NT2/D1 (cell line): Measurements from ENCODE around the gene GPR146.

Source experiments
- DNase-seq: peaks from one replicate; pipeline ENCODE4 v3.0.0-alpha.2; 2011; ENCODE audit warnings: low read depth, low spot score
- H3K27me3 ChIP-seq: 2 replicates; pipeline ENCODE4 v1.6.0; 2011; ENCODE audit warnings: mild to moderate bottlenecking; ENCODE audit not compliant: insufficient read length, insufficient read depth
- H3K36me3 ChIP-seq: 2 replicates; pipeline ENCODE4 v1.6.1; 2011; ENCODE audit warnings: mild to moderate bottlenecking, low read length, mixed read lengths; ENCODE audit not compliant: insufficient read depth, insufficient read length
- H3K4me1 ChIP-seq: 2 replicates; pipeline ENCODE4 v1.5.1; 2011; ENCODE audit not compliant: insufficient read depth, insufficient read length
- H3K4me3 ChIP-seq: 2 replicates; pipeline ENCODE4 v1.5.1; 2011; ENCODE audit warnings: low read depth; ENCODE audit not compliant: insufficient read length
- H3K9ac ChIP-seq: 2 replicates; pipeline ENCODE4 v1.6.0; 2011; ENCODE audit warnings: low read depth; ENCODE audit not compliant: insufficient read length
- H3K9me3 ChIP-seq: 2 replicates; pipeline ENCODE4 v1.5.1; 2011; ENCODE audit warnings: mild to moderate bottlenecking, low read length; ENCODE audit not compliant: insufficient read depth
- SUZ12 ChIP-seq: IDR thresholded peaks from 2 replicates; pipeline ENCODE4 v1.6.1; 2011; ENCODE audit not compliant: insufficient read length, insufficient read depth; ENCODE audit errors: extremely low read depth
- YY1 ChIP-seq: IDR thresholded peaks from 2 replicates; pipeline ENCODE4 v1.6.1; 2011; ENCODE audit not compliant: insufficient read length, insufficient read depth
- ZNF274 ChIP-seq: IDR thresholded peaks from 2 replicates; pipeline ENCODE4 v1.6.1; 2011; ENCODE audit warnings: mild to moderate bottlenecking, low read depth, low read length

Gene GPR146

DNA sequence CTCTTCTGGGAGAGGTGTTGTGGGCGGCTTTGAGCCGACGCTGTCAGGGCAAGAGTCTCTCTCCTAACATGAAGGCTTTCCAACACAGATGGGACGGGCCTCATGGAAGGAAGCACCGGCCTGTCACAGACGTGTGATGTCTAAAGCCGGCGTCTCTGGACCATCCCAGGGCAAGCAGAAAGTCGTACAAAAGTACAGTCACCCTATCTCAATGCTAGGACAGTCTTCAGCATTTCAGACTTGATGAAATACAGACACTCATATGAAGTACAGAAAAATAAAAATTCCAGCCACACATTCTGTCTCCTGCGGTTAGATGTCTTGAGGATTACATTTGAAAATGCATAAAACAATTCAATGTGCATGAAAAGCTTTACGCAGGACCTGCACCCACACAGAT lies 30.8 kb upstream of the GPR146 start:
- Histone ChIP-seq H3K4me1 (peaks cover 20% of the 10 kb centered on the region), H3K27me3 (no peaks in the 10 kb centered on the region), H3K4me3 (no peak overlapping the region), H3K9ac (no peak overlapping the region), H3K9me3 (no peaks in the 10 kb centered on the region), H3K36me3 (peaks cover 37% of the 10 kb centered on the region)
- no peak for TF ChIP-seq ZNF274
- TF ChIP-seq SUZ12, result no peak
- no peak for TF ChIP-seq YY1
- DNase-seq, result no peak

DNA sequence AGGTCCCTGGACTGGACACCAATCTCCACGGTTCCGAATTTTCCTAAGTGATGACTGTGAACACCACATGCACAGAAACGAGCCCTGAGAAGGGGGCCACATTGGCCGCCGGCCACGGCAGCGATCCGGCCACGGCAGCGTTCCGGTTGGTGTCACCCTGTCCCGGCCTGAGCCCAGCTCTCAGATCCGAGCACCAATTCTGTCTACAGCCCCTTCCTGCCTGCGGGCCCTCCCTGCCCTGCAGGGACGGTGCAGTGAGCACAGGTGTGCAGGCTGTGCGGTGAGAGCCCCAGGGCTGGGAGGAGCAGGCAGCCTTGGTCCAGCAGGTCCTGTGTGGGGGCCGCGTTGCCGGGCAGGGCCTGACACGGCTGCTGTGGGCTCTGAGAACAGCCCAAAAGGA lies 29.7 kb upstream of the GPR146 start:
- Histone ChIP-seq H3K27me3 (no peaks in the 10 kb centered on the region), H3K4me3 (no peak overlapping the region), H3K9me3 (no peaks in the 10 kb centered on the region), H3K36me3 (peaks cover 35% of the 10 kb centered on the region), H3K9ac (no peak overlapping the region), H3K4me1 (peaks cover 17% of the 10 kb centered on the region)
- DNase-seq, result no peak
- TF ChIP-seq ZNF274 (no peak), YY1 (no peak), SUZ12 (no peak)

DNA sequence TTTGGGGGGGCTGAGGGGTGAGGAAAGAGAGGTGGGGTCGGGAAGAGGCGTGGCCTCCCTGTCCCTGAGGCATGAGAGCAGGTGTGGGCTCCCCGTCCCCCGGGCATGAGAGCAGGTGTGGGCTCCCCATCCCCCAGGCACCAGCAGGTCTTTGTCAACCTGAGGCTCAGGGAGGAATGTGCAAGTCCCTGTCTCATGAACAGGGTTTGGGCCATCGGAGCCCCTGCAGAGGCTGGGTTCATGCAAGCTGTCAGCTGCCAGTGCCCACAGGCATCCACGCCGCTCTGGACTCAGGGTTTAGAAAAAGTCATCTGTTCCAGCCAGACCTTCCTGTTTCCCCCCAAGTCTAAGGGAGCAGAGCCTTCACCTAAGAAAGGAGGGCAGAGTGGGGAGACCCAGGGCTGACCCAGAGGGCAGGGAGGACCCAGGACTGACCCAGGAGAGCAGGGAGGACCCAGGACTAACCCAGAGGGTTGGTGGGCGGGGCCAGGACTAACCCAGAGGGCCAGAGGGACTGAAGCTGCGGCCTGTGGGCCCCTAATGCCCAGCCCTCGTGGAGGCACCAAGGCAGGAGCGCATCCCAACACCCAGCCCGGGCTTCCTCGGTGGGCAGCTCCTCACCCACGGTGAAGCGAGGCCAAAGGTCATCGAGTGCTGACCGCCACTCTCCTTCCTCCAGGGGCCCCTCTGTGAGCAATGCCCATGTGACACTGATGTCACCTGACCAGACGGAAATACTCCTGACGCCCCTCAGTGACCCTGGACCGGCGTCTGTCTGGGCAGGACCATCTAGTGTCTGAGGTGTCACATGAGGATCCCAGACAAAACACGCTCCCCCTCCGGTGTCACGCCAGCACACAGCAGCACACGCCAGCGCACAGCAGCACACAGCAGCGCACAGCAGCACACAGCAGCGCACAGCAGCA lies 28.9 kb upstream of the GPR146 start:
- no peak for DNase-seq
- Histone ChIP-seq H3K4me1 (peaks cover 18% of the 10 kb centered on the region), H3K9ac (peak overlapping the region; percentile 8), H3K36me3 (peaks cover 39% of the 10 kb centered on the region), H3K4me3 (no peak overlapping the region), H3K27me3 (no peaks in the 10 kb centered on the region), H3K9me3 (no peaks in the 10 kb centered on the region)
- TF ChIP-seq YY1 (no peak), SUZ12 (no peak), ZNF274 (no peak)

DNA sequence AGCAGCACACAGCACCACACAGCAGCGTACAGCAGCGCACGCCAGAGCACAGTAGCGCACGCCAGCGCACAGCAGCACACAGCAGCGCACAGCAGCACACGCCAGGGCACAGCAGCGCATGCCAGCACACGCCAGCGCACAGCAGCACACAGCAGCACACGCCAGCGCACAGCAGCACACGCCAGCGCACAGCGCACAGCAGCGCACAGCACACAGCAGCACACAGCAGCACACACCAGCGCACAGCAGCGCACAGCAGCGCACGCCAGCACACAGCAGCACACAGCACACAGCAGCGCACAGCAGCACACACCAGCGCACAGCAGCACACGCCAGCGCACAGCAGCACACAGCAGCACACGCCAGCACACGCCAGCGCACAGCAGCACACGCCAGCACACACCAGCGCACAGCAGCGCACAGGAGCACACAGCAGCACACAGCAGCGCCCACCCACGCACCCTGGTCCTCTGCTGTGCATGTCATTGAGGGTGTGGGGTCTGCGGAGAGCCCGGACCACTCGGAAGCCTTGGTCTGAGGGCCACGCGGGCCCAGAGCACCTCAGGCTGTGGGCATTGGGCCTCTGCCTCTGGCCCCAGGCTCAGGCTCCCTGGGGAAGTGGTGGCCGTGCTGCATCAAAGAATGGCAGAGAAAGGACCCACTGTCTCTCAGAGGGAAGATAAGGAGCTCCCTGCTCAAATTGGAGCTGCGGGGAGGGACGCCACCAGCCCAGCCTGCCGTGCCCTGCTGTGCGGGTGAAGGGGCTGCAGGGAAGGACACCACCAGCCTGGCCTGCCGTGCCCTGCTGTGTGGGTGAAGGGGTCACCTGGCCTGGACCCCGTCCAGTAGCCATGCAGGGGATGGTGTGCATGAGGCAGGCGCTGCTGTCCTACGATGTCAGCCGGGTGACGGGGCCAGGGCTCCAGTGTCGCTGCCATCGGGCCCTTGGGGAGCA lies 27.5 kb upstream of the GPR146 start:
- Histone ChIP-seq H3K9me3 (peaks cover 5% of the 10 kb centered on the region; the same call in 1 of the 2 replicates), H3K36me3 (peaks cover 53% of the 10 kb centered on the region), H3K27me3 (no peaks in the 10 kb centered on the region), H3K4me3 (no peak overlapping the region), H3K9ac (no peak overlapping the region), H3K4me1 (peaks cover 22% of the 10 kb centered on the region)
- no peak for TF ChIP-seq YY1
- no peak for TF ChIP-seq SUZ12
- no peak for TF ChIP-seq ZNF274
- no peak for DNase-seq

DNA sequence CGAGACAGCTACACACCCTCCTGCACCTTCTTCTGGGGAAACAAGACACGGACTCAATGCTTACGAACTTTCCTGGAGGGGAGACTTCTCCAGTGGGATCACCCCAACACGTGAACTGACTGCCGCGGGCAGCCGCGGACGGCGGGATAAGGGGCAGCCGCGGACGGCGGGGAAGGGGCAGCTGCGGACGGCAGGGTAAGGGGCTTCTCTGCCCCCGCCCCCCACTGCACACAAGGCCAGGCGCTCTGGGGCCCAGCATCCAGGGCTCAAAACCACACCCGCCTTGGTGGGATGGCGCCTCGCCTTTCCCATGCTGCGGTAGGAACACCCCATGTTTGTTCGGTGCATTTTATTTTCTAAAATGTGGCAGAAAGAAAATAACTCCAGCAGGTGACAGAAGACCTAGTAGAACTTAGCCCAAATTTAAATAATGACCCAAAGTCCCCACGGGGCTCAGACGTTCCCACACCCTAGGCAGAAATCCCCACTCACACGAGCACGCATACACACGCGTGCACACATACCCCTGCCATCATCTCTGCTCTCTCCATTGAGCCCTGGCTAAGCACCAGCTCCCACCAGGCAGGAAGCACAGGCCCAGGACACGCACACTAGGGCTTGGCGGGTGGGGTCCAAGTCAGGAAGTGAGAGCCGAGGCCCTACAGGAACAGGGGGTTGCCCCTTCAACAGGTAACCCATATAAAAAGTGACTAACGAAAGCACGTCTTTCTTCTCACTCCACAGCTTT lies 26.6 kb upstream of the GPR146 start:
- no peak for TF ChIP-seq YY1
- no peak for TF ChIP-seq ZNF274
- no peak for TF ChIP-seq SUZ12
- H3K9ac ChIP-seq, result no peak overlapping the region
- H3K27me3 ChIP-seq, result no peaks in the 10 kb centered on the region
- H3K4me1 ChIP-seq, result peaks cover 22% of the 10 kb centered on the region
- peaks cover 5% of the 10 kb centered on the region; the same call in 1 of the 2 replicates for H3K9me3 ChIP-seq
- peaks cover 58% of the 10 kb centered on the region for H3K36me3 ChIP-seq
- H3K4me3 ChIP-seq, result no peak overlapping the region
- no peak for DNase-seq

DNA sequence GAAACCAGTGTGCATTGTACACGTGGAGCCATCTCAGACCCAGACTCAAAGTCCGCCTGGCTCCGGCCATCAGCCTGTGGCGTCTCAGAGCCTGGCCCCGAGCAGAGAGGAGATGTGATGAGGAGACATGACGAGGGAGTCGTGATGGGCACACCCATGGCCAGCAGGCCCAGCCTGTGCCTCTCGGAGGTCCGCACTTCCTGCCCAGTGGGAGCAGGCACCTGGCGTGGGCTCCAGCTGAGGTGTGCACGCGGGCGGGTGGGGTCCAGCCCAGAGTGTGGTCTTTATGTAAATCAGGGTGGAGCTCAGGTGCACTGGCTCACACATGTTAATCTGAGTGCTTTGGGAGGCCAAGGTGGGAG lies 26.0 kb upstream of the GPR146 start:
- Histone ChIP-seq H3K27me3 (no peaks in the 10 kb centered on the region), H3K4me3 (no peak overlapping the region), H3K9me3 (peaks cover 5% of the 10 kb centered on the region; the same call in 1 of the 2 replicates), H3K9ac (no peak overlapping the region), H3K36me3 (peaks cover 62% of the 10 kb centered on the region), H3K4me1 (peaks cover 24% of the 10 kb centered on the region)
- no peak for DNase-seq
- TF ChIP-seq ZNF274, result no peak
- no peak for TF ChIP-seq SUZ12
- TF ChIP-seq YY1, result no peak
